Measurements from ENCODE around the gene PDCD5. TPM values are rescaled to one million over a fixed set of nuclear protein-coding genes. Genes with fewer than 3 reads are reported as not detected.

Gene PDCD5
- total RNA-seq, 1 experiment from 2014 or later: 255 TPM

- H3K27me3 ChIP-seq (replicated peaks; ENCODE audit: insufficient read depth, low read depth, low read length, poor library complexity): no peaks in the 10 kb centered on the region
- TF ChIP-seq EZH2 (IDR thresholded peaks at IDR 0.05; ENCODE audit: borderline replicate concordance, low read depth, low read length, poor library complexity, severe bottlenecking): no peak
- no peak for TF ChIP-seq CTCF (conservative IDR thresholded peaks at IDR 0.05; ENCODE audit: low read depth, low read length)
- no peak for DNase-seq (ENCODE audit: low spot score)
- ChIA-PET POLR2A (ENCODE audit: low non-redundant PET) (no interaction called here), CTCF (no interaction called here)
- no peaks in the 10 kb centered on the region for H3K9me3 ChIP-seq (ENCODE audit: low read depth, low read length, poor library complexity, severe bottlenecking)
- no TSS peak for BruUV-seq (replicated peaks)
- intact Hi-C loops (cut with micrococcal nuclease; ENCODE audit: unreplicated experiment): no loop called here
- H3K4me1 ChIP-seq (ENCODE audit: insufficient read depth, low read length, poor library complexity, severe bottlenecking): no peaks in the 10 kb centered on the region
- no peak overlapping the region for H3K4me3 ChIP-seq (ENCODE audit: low read depth, low read length, poor library complexity, severe bottlenecking)
- H3K36me3 ChIP-seq (ENCODE audit: insufficient read depth, low read length, poor library complexity, severe bottlenecking): no peaks in the 10 kb centered on the region
- H3K27ac ChIP-seq (ENCODE audit: low read depth, low read length, poor library complexity, severe bottlenecking): no peak overlapping the region
Measured at GRCh38 chr19:32627714-32628270, 46.8 kb downstream of the PDCD5 start.

GRCh38 chr19:32630338-32630737 lies 49.3 kb downstream of the PDCD5 start:
- Histone ChIP-seq H3K27me3 (replicated peaks; ENCODE audit: insufficient read depth, low read depth, low read length, poor library complexity) (no peaks in the 10 kb centered on the region), H3K4me3 (ENCODE audit: low read depth, low read length, poor library complexity, severe bottlenecking) (no peak overlapping the region), H3K27ac (ENCODE audit: low read depth, low read length, poor library complexity, severe bottlenecking) (no peak overlapping the region), H3K4me1 (ENCODE audit: insufficient read depth, low read length, poor library complexity, severe bottlenecking) (no peaks in the 10 kb centered on the region), H3K9me3 (ENCODE audit: low read depth, low read length, poor library complexity, severe bottlenecking) (no peaks in the 10 kb centered on the region), H3K36me3 (ENCODE audit: insufficient read depth, low read length, poor library complexity, severe bottlenecking) (no peaks in the 10 kb centered on the region)
- no peak for TF ChIP-seq CTCF (conservative IDR thresholded peaks at IDR 0.05; ENCODE audit: low read depth, low read length)
- TF ChIP-seq EZH2 (IDR thresholded peaks at IDR 0.05; ENCODE audit: borderline replicate concordance, low read depth, low read length, poor library complexity, severe bottlenecking): no peak
- intact Hi-C loops (cut with micrococcal nuclease; ENCODE audit: unreplicated experiment): no loop called here
- no TSS peak for BruUV-seq (replicated peaks)
- DNase-seq (ENCODE audit: low spot score): no peak
- CTCF ChIA-PET: no interaction called here
- POLR2A ChIA-PET (ENCODE audit: low non-redundant PET): no interaction called here

DNA sequence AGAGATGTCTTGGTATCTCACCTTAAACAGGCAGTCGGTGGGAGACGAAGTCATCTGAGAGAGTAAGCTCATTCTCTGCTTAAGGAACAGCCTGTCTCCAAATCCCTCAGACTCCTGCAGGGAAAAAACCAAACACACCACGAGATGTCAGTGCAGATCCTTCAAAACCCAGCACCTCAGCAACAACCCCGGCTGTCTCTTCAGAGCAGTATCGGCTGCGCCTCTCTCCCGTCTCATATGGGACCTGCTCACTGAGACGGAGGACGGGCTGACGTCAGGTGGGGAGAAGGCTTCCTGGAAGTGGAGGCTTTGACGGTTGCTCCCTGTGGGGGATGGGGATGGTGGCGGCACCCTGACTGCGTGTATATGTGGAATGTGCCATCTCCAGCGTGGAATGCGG lies 50.4 kb downstream of the PDCD5 start:
- DNase-seq (ENCODE audit: low spot score): peak; percentile 21
- no peaks in the 10 kb centered on the region for H3K27me3 ChIP-seq (replicated peaks; ENCODE audit: insufficient read depth, low read depth, low read length, poor library complexity)
- H3K9me3 ChIP-seq (ENCODE audit: low read depth, low read length, poor library complexity, severe bottlenecking): no peaks in the 10 kb centered on the region
- ChIA-PET POLR2A (ENCODE audit: low non-redundant PET) (no interaction called here), CTCF (no interaction called here)
- BruUV-seq (replicated peaks): no TSS peak
- H3K4me1 ChIP-seq (ENCODE audit: insufficient read depth, low read length, poor library complexity, severe bottlenecking): no peaks in the 10 kb centered on the region
- TF ChIP-seq EZH2 (IDR thresholded peaks at IDR 0.05; ENCODE audit: borderline replicate concordance, low read depth, low read length, poor library complexity, severe bottlenecking) (no peak), CTCF (conservative IDR thresholded peaks at IDR 0.05; ENCODE audit: low read depth, low read length) (no peak)
- no peak overlapping the region for H3K27ac ChIP-seq (ENCODE audit: low read depth, low read length, poor library complexity, severe bottlenecking)
- intact Hi-C loops (cut with micrococcal nuclease; ENCODE audit: unreplicated experiment): no loop called here
- no peaks in the 10 kb centered on the region for H3K36me3 ChIP-seq (ENCODE audit: insufficient read depth, low read length, poor library complexity, severe bottlenecking)
- H3K4me3 ChIP-seq (ENCODE audit: low read depth, low read length, poor library complexity, severe bottlenecking): no peak overlapping the region

Other genes with a start within 250 kb of the PDCD5 start
- gene ZNF507, start 235.6 kb upstream of the PDCD5 start, total RNA-seq (2021): 35.0 and 36.1 TPM in 2 replicates
- 62.7 and 70.5 TPM in 2 replicates for gene DPY19L3, start 175.4 kb upstream of the PDCD5 start, total RNA-seq (2021)
- gene ANKRD27, start 94.0 kb downstream of the PDCD5 start, total RNA-seq (2021): 25.0 and 27.8 TPM in 2 replicates
- 0.13 and 0.15 TPM in 2 replicates for gene RGS9BP, start 94.7 kb downstream of the PDCD5 start, total RNA-seq (2021)
- 17.8 and 18.7 TPM in 2 replicates for gene NUDT19, start 110.6 kb downstream of the PDCD5 start, total RNA-seq (2021)
- 0.26 and 0.64 TPM in 2 replicates for gene TDRD12, start 138.6 kb downstream of the PDCD5 start, total RNA-seq (2021)

Data from A673 (cell line).